Effector memory CD8-positive, alpha-beta T cell (primary cell): Measurements from ENCODE around the gene TTC34.
A peak's percentile ranks its signal among the peaks of the same experiment; 100 is the strongest.

Source experiments
- ATAC-seq: fragments of 150-1000 bp; cut with Tn5 transposase; replicated peaks from 2 replicates; pipeline ENCODE4 v1.10.0; 2021; ENCODE audit warnings: mild to moderate bottlenecking, moderate library complexity
- DNase-seq, 3 experiments: peaks; one replicate each; pipeline ENCODE4 v3.0.0; 2021
- H3K27ac Mint-ChIP-seq, 2 donors: one replicate each; pipeline ENCODE4 v1.8.0; 2022; ENCODE audit warnings: mild to moderate bottlenecking in 2 of 2, mixed read lengths in 2 of 2, moderate library complexity in 2 of 2
- H3K27me3 Mint-ChIP-seq, 2 donors: one replicate each; pipeline ENCODE4 v1.8.0; 2022; ENCODE audit warnings: mixed read lengths in 2 of 2
- H3K36me3 Mint-ChIP-seq: one replicate; pipeline ENCODE4 v1.8.0; 2022; ENCODE audit warnings: mild to moderate bottlenecking, moderate library complexity, mixed read lengths; ENCODE audit not compliant: insufficient read depth
- H3K4me1 Mint-ChIP-seq, 2 donors: one replicate each; pipeline ENCODE4 v1.8.0; 2022; ENCODE audit warnings: low read depth in 2 of 2, mixed read lengths in 2 of 2
- H3K4me3 Mint-ChIP-seq, 2 donors: one replicate each; pipeline ENCODE4 v1.8.0; 2022; ENCODE audit warnings: mild to moderate bottlenecking in 2 of 2, mixed read lengths in 2 of 2, moderate library complexity in 2 of 2
- H3K9me3 Mint-ChIP-seq, 2 donors: one replicate each; pipeline ENCODE4 v1.8.0; 2022; ENCODE audit warnings: mixed read lengths in 2 of 2

Gene TTC34

DNA sequence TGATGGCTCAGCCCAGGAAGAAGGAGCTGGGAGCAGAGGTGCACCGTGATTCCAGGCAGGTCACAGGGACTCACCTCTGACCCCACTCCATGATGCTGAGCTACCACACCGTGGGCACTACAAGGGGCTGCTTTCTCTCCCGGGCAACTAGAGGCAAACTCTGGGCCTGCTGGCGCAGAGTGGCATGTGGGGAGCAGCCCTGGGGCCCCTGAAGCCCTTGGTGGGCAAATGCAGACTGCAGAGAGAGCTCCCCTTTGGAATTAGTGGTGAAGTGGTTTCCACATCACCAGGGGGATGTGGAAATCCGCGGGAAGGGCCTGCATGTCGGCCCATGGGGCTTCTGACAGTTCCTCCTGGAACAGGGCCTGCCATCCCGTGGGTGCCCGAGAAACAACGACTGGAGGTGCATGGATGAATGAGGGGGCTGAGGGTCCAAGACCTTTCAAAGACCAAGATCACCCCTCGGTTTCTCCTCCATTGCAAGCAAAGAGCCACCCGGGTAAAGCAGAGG is 156.8 kb downstream of the TTC34 start:
- DNase-seq (no peak), ATAC-seq (no peak)
- H3K27ac Mint-ChIP-seq = peak overlapping the region; percentile 79 to 90
- H3K4me3 Mint-ChIP-seq = peak overlapping the region in 1 of 2 donors; percentile 65
- H3K36me3 Mint-ChIP-seq = peaks cover 19% of the 10 kb centered on the region
- H3K9me3 Mint-ChIP-seq = peaks cover 8 to 9% of the 10 kb centered on the region in 2 donors
- peaks cover 4 to 10% of the 10 kb centered on the region in 2 donors for H3K4me1 Mint-ChIP-seq
- no peaks in the 10 kb centered on the region for H3K27me3 Mint-ChIP-seq

DNA sequence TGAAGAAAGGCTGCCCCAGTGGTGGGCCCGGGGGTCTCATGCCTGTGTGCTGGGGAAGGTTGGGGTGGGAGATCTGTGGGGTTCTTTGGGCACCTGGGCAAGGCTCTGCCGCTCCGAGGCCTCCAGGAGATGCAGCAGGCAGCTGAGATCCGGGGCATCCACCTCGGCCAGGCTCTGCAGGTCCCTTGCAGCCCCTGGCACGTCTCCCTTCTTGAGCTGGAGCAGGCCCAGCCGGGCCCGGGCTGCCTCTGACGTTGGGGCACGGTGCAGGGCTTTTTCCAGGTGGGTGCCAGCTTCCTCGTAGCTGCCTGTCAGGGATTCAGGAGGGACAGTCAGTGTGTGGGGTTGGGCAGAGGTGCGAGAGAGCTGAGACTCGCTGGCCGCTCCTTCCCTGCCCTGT is 157.3 kb downstream of the TTC34 start:
- H3K4me1 Mint-ChIP-seq = peaks cover 4 to 10% of the 10 kb centered on the region in 2 donors
- H3K27ac Mint-ChIP-seq = peak overlapping the region; percentile 79 to 90
- H3K27me3 Mint-ChIP-seq = no peaks in the 10 kb centered on the region
- peaks cover 22% of the 10 kb centered on the region for H3K36me3 Mint-ChIP-seq
- no peak for ATAC-seq
- DNase-seq = no peak
- peak overlapping the region; percentile 65 to 71 for H3K4me3 Mint-ChIP-seq
- peaks cover 8 to 9% of the 10 kb centered on the region in 2 donors for H3K9me3 Mint-ChIP-seq

DNA sequence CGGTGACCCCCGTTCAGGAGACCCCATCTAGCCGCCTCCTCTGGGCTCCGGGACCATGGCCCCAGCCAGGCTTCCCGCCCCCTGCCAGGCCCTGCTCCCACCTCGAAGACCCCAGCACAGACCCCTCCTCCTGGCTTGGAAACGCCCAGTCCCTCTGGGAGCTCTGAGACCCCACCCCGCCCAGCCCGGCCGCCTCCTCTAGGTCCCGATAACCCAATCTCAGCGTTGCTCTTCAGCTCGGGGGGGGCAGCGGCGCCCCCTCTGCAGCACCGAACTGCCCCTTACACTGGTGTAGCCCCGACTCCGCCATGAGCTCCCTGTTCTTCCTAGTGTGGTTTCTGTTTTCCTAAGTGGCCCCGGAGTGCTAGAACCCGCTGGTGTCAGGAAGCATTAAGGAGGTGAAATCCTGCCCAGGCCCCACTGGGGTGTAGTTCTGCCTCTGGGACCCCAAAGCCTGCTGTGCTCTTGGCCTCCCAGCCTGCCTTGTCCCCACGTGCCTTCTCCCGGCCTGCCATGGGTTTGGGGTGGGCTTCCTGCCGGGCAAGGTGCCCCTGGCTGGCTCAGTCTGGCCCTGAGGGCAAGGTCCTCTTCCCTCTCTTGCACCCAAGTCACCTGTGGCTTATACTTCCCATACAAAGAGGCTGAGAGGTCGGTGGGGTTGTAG is 157.9 kb downstream of the TTC34 start:
- no peak for DNase-seq
- Mint-ChIP-seq H3K27ac (peak overlapping the region; percentile 79 to 90), H3K36me3 (peaks cover 22% of the 10 kb centered on the region), H3K4me1 (peaks cover 8 to 10% of the 10 kb centered on the region in 2 donors), H3K4me3 (peak overlapping the region; percentile 65 to 71), H3K9me3 (peaks cover 8 to 9% of the 10 kb centered on the region in 2 donors), H3K27me3 (no peaks in the 10 kb centered on the region)
- no peak for ATAC-seq

DNA sequence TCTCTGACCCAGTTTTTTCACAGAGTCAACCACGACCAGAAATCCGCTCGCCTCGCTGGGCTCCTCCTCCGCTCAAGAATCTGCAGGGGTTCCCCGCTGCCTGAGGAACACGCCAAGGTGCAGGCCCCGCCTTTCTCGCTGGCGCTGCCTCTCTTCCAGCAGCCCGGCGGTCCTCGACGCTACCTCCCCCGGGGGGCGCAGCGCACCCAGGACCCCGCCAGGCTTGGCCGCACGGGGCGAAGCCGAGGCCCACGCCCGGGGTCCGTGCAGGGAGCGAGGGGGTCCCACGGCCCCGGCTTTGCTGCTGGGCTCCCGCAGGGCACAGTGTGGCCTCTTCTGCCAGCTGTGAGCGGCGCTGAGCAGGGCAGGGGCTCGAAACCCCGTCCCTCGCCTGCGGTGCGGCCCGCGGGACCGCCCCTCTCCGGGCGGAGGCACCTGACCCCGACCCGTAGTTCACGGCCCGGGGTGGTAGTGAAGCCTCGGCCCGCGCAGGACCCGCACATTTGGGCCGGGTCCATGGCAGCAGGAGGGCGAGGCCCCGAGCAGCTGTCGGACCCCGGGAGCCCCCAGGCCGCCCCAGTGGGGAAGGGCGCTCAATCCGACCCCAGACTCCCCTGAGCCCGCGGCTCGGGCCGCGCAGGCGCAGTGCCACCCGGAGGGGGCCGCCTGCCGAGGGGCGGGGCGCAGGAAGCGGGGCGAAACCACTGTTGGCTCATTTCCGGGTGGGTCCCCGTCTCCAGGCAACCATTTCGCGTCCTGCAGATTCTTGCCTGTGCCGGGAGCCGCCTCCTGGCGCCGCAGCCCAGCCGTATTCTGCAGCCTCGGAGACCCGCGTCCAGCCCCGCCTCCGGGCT is 158.7 kb downstream of the TTC34 start:
- ATAC-seq (peak; percentile 85), DNase-seq (peak; percentile 93)
- Mint-ChIP-seq H3K27me3 (no peaks in the 10 kb centered on the region), H3K9me3 (peaks cover 3 to 5% of the 10 kb centered on the region in 2 donors), H3K4me1 (peaks cover 10% of the 10 kb centered on the region in 2 donors), H3K27ac (peak overlapping the region; percentile 90 to 91), H3K36me3 (peaks cover 22% of the 10 kb centered on the region), H3K4me3 (peak overlapping the region; percentile 81 to 86)

DNA sequence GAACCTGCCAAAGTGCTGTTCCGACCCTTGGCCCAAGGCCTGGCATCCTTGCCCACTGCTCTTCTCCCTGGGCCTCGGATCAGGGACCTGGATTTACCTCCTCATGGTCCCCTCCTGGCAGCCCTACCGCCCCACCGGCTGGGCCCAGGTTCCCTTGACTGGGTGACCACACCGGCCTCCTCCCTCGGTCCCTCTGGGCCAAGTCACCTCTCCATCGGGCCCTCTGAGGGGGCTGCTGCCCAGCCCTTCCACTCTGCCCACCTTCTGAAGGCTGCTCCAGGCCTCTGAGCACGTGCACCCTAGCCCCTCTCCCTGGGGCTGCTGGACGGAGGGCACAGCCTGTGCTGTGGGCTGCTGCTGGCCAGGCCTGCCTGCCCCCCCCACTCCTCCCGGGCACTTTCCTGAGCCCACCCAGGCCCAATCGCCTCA is 159.3 kb downstream of the TTC34 start:
- H3K9me3 Mint-ChIP-seq = peaks cover 0 to 4% of the 10 kb centered on the region in 2 donors
- H3K36me3 Mint-ChIP-seq = peaks cover 22% of the 10 kb centered on the region
- H3K27me3 Mint-ChIP-seq = no peaks in the 10 kb centered on the region
- ATAC-seq (no peak), DNase-seq (no peak)
- H3K4me1 Mint-ChIP-seq = peaks cover 10% of the 10 kb centered on the region in 2 donors
- H3K27ac Mint-ChIP-seq = peak overlapping the region; percentile 78 to 91
- H3K4me3 Mint-ChIP-seq = peak overlapping the region; percentile 81 to 86

DNA sequence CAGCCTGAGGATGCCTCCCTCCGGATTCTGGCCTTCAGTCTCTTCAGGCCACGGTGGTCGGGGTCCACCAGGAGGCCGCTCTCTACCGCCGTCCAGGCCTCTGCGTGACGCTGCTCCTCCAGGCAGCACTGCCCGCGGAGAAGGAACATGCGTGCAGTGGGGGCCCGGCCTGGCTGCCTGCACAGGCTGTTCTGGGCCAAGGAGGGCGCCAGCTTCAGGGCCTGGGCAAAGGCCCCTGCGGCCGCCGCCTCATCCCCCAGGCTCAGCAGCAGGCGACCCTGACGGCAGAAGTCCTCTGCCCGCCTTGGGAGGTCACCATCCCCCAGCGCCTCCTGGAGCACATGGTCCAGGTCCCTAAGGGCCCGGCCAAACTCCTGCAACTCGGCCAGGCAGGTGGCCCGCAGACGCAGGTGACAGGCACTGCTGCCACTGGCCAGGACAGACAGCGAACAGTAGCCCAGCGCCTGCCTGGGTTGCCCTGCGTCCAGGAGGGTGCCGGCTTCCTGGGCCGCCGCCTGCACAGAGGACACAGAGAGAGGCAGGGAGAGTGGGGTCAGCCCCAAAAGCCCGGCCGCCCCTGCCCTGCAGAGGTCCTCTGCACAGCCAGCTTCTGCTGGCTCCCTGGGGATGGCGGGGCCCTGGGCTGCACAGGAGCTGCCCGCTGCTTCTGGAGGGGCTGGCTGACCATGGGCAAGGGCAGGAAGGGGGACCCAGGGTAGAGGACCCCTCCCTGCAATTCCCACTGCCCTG is 159.9 kb downstream of the TTC34 start:
- Mint-ChIP-seq H3K9me3 (peaks cover 0 to 1% of the 10 kb centered on the region in 2 donors), H3K4me3 (peak overlapping the region in 1 of 2 donors; percentile 81), H3K36me3 (peaks cover 22% of the 10 kb centered on the region), H3K27ac (peak overlapping the region in 1 of 2 donors; percentile 91), H3K4me1 (peaks cover 10% of the 10 kb centered on the region in 2 donors), H3K27me3 (no peaks in the 10 kb centered on the region)
- ATAC-seq (no peak), DNase-seq (no peak)

DNA sequence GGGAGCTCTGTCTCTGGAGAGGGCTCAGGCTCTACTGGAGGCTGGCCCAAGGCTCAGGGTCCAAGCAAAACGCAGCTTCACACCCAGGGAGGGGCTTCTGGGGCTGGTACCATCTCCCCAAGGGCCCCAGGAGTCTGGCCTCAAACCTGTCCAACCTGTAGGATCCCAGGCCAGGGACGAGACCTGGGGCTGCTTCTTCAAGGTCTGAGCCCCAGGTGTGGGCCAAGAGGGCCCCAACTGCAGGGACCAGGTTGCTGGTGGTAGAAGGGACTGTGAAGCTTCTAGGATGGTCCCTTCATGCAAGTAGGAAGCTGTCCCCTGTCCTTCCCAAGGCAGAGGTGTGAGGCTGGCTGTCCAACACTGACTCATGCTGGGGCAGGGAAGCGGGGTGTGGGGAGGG is 160.9 kb downstream of the TTC34 start:
- ATAC-seq = no peak
- Mint-ChIP-seq H3K4me3 (peak overlapping the region; percentile 3 to 33), H3K36me3 (peaks cover 22% of the 10 kb centered on the region), H3K4me1 (peaks cover 10% of the 10 kb centered on the region in 2 donors), H3K27me3 (peaks cover 0 to 6% of the 10 kb centered on the region in 2 donors), H3K9me3 (peaks cover 0 to 1% of the 10 kb centered on the region in 2 donors), H3K27ac (peak overlapping the region; percentile 44 to 86)
- DNase-seq = no peak

DNA sequence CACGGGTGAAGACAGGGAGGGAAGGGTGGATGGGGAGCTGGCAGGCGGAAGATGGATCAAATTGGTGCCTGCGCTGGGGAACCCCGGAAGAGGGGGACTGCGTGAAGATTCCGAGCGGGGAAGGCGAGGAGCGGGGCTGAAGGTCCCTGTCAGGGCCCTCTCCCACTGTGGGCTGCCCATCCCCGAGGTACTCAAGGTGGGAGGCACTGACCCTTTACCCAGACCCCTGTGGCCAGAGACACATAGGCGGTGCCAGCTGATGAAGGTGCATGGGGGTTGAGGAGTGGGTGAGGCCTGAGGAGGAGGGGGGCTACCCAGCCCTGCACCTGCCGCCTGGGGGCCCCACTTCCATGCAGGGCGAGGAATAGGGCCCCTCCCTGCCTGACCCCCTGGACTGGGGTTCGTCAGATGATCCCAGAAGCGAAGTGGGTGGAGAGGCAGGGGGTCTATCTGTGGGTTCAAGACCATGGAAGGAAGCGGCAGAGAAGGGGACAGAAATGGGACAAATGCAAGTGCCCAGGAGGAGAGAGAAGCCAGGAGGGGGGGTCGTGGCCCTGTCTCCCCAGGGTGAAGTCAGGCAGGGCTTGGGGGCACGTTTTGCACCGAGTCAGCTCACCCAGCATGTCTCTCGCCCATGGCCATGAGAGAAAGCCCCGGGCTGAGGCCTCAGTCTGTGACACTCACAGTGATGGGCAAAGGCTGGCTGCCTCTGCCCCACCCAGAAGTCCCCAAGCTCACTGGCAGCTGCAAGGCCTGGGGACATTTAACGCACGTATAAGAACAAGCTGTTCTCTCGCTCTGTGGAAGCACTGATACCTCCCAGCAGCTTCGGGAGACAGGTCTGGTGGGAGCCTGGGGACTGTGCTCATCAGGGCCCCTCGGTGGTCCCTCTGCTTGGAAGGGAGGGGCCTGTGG is 161.6 kb downstream of the TTC34 start:
- DNase-seq = no peak
- H3K9me3 Mint-ChIP-seq = peaks cover 0 to 1% of the 10 kb centered on the region in 2 donors
- peak overlapping the region; percentile 44 to 86 for H3K27ac Mint-ChIP-seq
- peaks cover 0 to 6% of the 10 kb centered on the region in 2 donors for H3K27me3 Mint-ChIP-seq
- peak overlapping the region in 1 of 2 donors; percentile 3 for H3K4me3 Mint-ChIP-seq
- no peak for ATAC-seq
- H3K4me1 Mint-ChIP-seq = peaks cover 10% of the 10 kb centered on the region in 2 donors
- H3K36me3 Mint-ChIP-seq = peaks cover 21% of the 10 kb centered on the region

DNA sequence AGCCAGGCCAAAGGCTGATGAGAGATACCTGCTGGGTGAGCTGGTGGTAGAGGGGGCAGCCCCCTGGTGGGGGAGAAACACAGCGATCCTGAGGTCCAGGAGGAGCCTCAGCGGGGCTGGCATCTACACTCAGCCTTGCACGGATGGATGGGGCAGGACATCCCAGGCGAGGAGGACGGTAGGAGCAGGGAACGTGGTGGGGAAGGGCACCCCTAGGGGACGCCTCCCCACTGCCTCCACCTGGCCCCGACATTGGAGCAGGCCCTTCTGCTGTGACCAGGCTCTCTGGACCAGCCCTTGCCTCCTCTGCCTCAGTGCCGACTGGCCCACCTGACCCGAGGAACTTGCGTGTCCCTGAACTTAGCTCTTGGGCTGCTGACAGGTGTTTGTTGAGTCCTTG is 162.3 kb downstream of the TTC34 start:
- Mint-ChIP-seq H3K4me3 (peak overlapping the region in 1 of 2 donors; percentile 27), H3K27me3 (peaks cover 0 to 6% of the 10 kb centered on the region in 2 donors), H3K4me1 (peaks cover 10% of the 10 kb centered on the region in 2 donors), H3K27ac (peak overlapping the region; percentile 44 to 86), H3K9me3 (peaks cover 0 to 1% of the 10 kb centered on the region in 2 donors), H3K36me3 (peaks cover 19% of the 10 kb centered on the region)
- DNase-seq = no peak
- no peak for ATAC-seq

DNA sequence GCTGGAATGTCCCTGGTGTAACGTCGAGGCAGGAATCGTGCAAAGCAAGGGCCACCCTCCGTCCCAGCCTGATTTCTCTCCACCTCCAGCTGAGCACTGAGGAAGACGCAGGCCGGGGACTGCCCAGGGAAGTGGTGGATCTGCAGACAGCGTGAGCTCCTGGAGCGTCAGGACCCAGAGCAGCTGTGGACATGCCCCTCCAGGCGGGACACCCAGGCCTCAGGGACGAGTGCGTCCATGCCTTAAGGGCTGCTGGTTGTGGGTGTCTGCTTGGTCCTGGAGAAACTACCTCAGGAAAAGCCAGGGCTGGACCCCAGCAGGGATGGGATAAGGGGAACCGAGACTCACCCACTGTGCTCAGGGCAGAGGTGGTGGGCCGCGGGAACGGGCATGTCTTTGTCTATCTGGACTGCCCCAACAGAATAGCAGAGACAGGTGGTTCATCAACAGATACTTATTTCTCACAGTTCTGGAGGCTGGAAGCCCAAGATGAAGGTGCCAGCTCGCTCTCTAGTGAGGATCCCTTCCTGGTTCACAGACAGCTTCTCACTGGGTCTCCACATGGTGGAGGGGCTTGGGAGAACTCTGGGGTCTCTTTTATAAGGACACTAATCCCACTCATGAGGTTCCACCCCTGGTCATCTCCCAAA is 162.9 kb downstream of the TTC34 start:
- Mint-ChIP-seq H3K4me3 (peak overlapping the region in 1 of 2 donors; percentile 27), H3K27me3 (peaks cover under 1 to 6% of the 10 kb centered on the region in 2 donors), H3K27ac (peak overlapping the region in 1 of 2 donors; percentile 86), H3K4me1 (peaks cover 7 to 10% of the 10 kb centered on the region in 2 donors), H3K36me3 (peaks cover 15% of the 10 kb centered on the region), H3K9me3 (peaks cover 0 to 1% of the 10 kb centered on the region in 2 donors)
- ATAC-seq (no peak), DNase-seq (no peak)

DNA sequence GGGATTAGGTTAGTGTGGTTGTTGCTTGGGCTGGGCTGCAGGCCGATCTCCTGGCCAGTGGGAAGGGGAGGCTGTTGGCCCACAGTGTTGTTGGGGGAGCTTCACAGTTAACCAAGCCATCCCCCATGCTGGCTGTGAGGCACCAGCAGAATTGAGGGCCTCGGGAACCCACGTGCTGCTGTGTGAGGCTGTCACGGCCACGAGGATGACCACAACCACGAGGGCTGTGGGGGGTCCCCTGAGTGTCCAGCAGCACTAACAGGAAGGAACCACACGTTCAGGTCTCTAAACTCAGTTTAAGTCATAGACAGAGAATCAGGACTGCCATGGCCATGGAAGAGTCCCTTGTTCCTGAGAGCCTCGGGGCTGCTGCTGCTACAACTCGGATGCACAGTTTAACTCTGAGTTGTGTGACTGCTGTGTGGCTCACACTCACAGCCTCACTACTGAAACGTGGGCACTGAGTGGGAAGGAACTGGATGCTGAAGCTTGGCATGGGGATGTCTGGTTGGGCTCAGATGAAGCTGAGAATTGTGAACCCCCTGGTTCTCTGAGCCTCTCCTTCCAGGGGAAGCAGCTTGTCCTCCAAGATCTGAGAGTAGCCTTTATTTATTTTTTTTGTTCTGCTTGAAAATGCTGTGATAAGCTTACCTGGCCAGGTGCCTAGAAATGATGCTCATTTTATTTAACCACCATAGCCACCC is 163.9 kb downstream of the TTC34 start:
- Mint-ChIP-seq H3K36me3 (peaks cover 8% of the 10 kb centered on the region), H3K27me3 (peaks cover 6 to 10% of the 10 kb centered on the region in 2 donors), H3K4me3 (no peak overlapping the region), H3K4me1 (peaks cover 5 to 11% of the 10 kb centered on the region in 2 donors), H3K27ac (peak overlapping the region; percentile 19 to 23), H3K9me3 (peaks cover 0 to 1% of the 10 kb centered on the region in 2 donors)
- DNase-seq = no peak
- ATAC-seq = no peak
